Panc1 (cell line): ENCODE data around the gene ACSL6. TPM values are rescaled to one million over a fixed set of nuclear protein-coding genes. Genes with fewer than 3 reads are reported as not detected.

Experiments
- ATAC-seq: fragments of 200-7000 bp; cut with Tn5 transposase; 2 replicates; pipeline ENCODE4 v1.9.1; 2020; ENCODE audit warnings: mild to moderate bottlenecking, moderate library complexity
- BruUV-seq: library from RNA; stranded (reverse); fragments of 400-500 nt; replicated peaks from 2 replicates; lab custom pipeline; 2021; lab: Mats Ljungman, UMichigan
- CTCF ChIA-PET: fragments of 300-600 bp; sonication (Branson Sonifier 250); formaldehyde crosslinking; loops from one replicate; lab custom pipeline; 2022; ENCODE audit warnings: antibody characterized with exemption; lab: Charles Lee
- POLR2A ChIA-PET: fragments of 300-600 bp; sonication (Branson Sonifier 250); formaldehyde crosslinking; loops from one replicate; lab custom pipeline; 2022; ENCODE audit warnings: antibody characterized with exemption; lab: Charles Lee
- DNase-seq: peaks from one replicate; pipeline ENCODE4 v3.0.0-alpha.2; 2010; ENCODE audit warnings: low read depth, low spot score
- H3K27ac ChIP-seq: 2 replicates; pipeline ENCODE4 v1.5.1; 2011; ENCODE audit warnings: mild to moderate bottlenecking, low read length, inconsistent platforms
- H3K27me3 ChIP-seq: fragments of 200-500 bp; sonication (Bioruptor generic); 2 replicates; pipeline ENCODE4 v1.6.0; 2014; ENCODE audit warnings: low read length, inconsistent platforms; ENCODE audit not compliant: control insufficient read depth, insufficient read depth
- H3K36me3 ChIP-seq: fragments of 200-500 bp; sonication (Bioruptor generic); 2 replicates; pipeline ENCODE4 v1.5.1; 2014; ENCODE audit warnings: inconsistent platforms, mild to moderate bottlenecking, low read length, moderate library complexity; ENCODE audit not compliant: control insufficient read depth, insufficient read depth
- H3K4me1 ChIP-seq: 2 replicates; pipeline ENCODE4 v1.5.1; 2011; ENCODE audit warnings: inconsistent platforms, mild to moderate bottlenecking, low read length, moderate library complexity; ENCODE audit not compliant: control insufficient read depth, insufficient read depth
- H3K4me3 ChIP-seq, 2 experiments: 2 replicates each; pipeline ENCODE4 v1.5.1; 2011 to 2012; ENCODE audit warnings: low read depth in 2 of 2, low read length in 2 of 2, mild to moderate bottlenecking in 2 of 2, inconsistent platforms in 1 of 2, moderate library complexity in 1 of 2
- H3K9me3 ChIP-seq: fragments of 200-500 bp; sonication (Bioruptor generic); 2 replicates; pipeline ENCODE4 v1.5.1; 2014; ENCODE audit warnings: low read depth, mild to moderate bottlenecking, inconsistent platforms, low read length, moderate library complexity; ENCODE audit not compliant: control insufficient read depth, insufficient read depth
- POLR2AphosphoS5 ChIP-seq: IDR thresholded peaks from 2 replicates; pipeline ENCODE4 v1.6.1; 2012; ENCODE audit warnings: mild to moderate bottlenecking, low read depth, low read length, moderate library complexity
- SIN3A ChIP-seq: IDR thresholded peaks from 2 replicates; pipeline ENCODE4 v1.6.1; 2012; ENCODE audit warnings: low read depth, mild to moderate bottlenecking, low read length, moderate library complexity, borderline replicate concordance; ENCODE audit not compliant: insufficient read depth
- TCF7L2 ChIP-seq: IDR thresholded peaks from 2 replicates; pipeline ENCODE4 v1.6.1; 2011; ENCODE audit warnings: mild to moderate bottlenecking, low read depth, low read length, inconsistent platforms
- in situ Hi-C: cut with HindIII; loops from 2 replicates; pipeline ENCODE4 v1.10.0; 2016; ENCODE audit warnings: low sequenced_read_pairs, low pct_unique_long_range_greater_than_20kb
- intact Hi-C: fragments of 100-400 bp; cut with micrococcal nuclease; formaldehyde crosslinking; loops from one replicate; pipeline ENCODE4 v1.10.0; 2022; ENCODE audit not compliant: unreplicated experiment
- total RNA-seq: library from RNA; stranded (reverse); gene quantifications from one replicate; pipeline ENCODE4 v1.2.1, GENCODE V29; 2021; ENCODE audit not compliant: unreplicated experiment
- TF ChIP-seq, protein P1 (sequence below), 2 experiments: IDR thresholded peaks; 2 replicates each; pipeline ENCODE4 v1.6.1; 2011 to 2012; ENCODE audit warnings: low read depth in 2 of 2, control low read depth in 1 of 2, low read length in 1 of 2, mild to moderate bottlenecking in 1 of 2, moderate library complexity in 1 of 2; ENCODE audit not compliant: insufficient read depth in 1 of 2
- TF ChIP-seq, protein P2 (sequence below): fragments of 450-650 bp; IDR thresholded peaks from 2 replicates; pipeline ENCODE4 v1.5.1; 2017; ENCODE audit warnings: mild to moderate bottlenecking

The ACSL6 gene
- total RNA-seq, 1 experiment from 2014 or later, result 0.18 TPM

DNA sequence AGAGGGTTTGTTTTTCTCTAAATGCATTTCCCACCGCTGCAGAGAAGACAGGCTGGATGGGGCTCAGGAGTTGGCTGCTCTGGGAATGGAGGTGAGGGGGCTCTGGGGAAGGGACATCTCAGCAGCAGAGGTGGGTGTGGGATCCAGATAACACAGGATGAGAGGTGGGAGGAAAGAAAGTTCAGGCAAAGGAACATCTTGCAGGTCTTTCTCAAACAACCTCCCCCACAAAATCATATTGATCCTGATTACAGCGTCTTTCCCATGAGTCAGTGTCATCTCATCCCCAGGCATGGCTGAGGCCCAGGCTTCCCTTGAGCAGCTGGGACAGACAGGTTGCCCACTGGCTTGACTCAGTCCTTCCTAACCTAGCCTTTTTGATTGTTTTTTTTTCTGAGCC is 11.3 kb upstream of the ACSL6 start:
- Histone ChIP-seq H3K4me1 (no peaks in the 10 kb centered on the region), H3K27ac (no peak overlapping the region), H3K4me3 (no peak overlapping the region), H3K9me3 (no peaks in the 10 kb centered on the region), H3K27me3 (peaks cover 3% of the 10 kb centered on the region), H3K36me3 (no peaks in the 10 kb centered on the region)
- ATAC-seq, result no peak
- intact Hi-C loops, result no loop called here
- POLR2A ChIA-PET, result no interaction called here
- no TSS peak for BruUV-seq
- TF ChIP-seq, protein P1, sequence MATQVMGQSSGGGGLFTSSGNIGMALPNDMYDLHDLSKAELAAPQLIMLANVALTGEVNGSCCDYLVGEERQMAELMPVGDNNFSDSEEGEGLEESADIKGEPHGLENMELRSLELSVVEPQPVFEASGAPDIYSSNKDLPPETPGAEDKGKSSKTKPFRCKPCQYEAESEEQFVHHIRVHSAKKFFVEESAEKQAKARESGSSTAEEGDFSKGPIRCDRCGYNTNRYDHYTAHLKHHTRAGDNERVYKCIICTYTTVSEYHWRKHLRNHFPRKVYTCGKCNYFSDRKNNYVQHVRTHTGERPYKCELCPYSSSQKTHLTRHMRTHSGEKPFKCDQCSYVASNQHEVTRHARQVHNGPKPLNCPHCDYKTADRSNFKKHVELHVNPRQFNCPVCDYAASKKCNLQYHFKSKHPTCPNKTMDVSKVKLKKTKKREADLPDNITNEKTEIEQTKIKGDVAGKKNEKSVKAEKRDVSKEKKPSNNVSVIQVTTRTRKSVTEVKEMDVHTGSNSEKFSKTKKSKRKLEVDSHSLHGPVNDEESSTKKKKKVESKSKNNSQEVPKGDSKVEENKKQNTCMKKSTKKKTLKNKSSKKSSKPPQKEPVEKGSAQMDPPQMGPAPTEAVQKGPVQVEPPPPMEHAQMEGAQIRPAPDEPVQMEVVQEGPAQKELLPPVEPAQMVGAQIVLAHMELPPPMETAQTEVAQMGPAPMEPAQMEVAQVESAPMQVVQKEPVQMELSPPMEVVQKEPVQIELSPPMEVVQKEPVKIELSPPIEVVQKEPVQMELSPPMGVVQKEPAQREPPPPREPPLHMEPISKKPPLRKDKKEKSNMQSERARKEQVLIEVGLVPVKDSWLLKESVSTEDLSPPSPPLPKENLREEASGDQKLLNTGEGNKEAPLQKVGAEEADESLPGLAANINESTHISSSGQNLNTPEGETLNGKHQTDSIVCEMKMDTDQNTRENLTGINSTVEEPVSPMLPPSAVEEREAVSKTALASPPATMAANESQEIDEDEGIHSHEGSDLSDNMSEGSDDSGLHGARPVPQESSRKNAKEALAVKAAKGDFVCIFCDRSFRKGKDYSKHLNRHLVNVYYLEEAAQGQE (IDR thresholded peaks at IDR 0.05; ENCODE audit: insufficient read depth in 1 of 2, low read depth in 2 of 2, low read length in 1 of 2), result no peak
- no peak for TF ChIP-seq SIN3A
- TF ChIP-seq POLR2AphosphoS5, result no peak
- TF ChIP-seq TCF7L2, result no peak
- TF ChIP-seq, protein P2, sequence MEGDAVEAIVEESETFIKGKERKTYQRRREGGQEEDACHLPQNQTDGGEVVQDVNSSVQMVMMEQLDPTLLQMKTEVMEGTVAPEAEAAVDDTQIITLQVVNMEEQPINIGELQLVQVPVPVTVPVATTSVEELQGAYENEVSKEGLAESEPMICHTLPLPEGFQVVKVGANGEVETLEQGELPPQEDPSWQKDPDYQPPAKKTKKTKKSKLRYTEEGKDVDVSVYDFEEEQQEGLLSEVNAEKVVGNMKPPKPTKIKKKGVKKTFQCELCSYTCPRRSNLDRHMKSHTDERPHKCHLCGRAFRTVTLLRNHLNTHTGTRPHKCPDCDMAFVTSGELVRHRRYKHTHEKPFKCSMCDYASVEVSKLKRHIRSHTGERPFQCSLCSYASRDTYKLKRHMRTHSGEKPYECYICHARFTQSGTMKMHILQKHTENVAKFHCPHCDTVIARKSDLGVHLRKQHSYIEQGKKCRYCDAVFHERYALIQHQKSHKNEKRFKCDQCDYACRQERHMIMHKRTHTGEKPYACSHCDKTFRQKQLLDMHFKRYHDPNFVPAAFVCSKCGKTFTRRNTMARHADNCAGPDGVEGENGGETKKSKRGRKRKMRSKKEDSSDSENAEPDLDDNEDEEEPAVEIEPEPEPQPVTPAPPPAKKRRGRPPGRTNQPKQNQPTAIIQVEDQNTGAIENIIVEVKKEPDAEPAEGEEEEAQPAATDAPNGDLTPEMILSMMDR, result no peak
- CTCF ChIA-PET, result no interaction called here
- in situ Hi-C loops, result no loop called here
- DNase-seq, result no peak

DNA sequence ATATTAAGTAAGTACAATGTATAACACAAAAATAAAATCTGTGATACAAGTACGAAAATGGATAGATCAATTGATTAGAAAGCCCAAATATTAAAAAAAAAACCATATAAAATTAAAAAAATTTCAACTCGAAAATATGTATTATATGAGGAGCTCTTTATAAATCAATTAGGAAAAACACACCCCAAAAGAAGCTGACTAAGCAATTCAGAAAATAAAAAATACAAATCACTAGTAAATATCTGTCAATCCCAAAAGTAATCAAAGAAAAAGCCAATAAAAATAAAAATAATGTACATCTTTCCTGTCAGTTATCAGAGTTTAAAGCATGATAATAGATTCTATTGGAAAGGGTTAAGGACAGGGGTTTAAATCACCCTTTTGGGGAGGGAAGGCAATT is 10.2 kb upstream of the ACSL6 start:
- ATAC-seq, result no peak
- no peak overlapping the region for H3K27ac ChIP-seq
- ChIA-PET CTCF (no interaction called here), POLR2A (no interaction called here)
- H3K27me3 ChIP-seq, result peaks cover 11% of the 10 kb centered on the region
- no peak overlapping the region for H3K4me3 ChIP-seq
- H3K9me3 ChIP-seq, result no peaks in the 10 kb centered on the region
- in situ Hi-C loops, result no loop called here
- BruUV-seq, result no TSS peak
- intact Hi-C loops, result no loop called here
- no peak for DNase-seq
- TF ChIP-seq, protein P1 (IDR thresholded peaks at IDR 0.05; ENCODE audit: insufficient read depth in 1 of 2, low read depth in 2 of 2, low read length in 1 of 2), result no peak
- TF ChIP-seq, protein P2, result no peak
- TF ChIP-seq SIN3A (no peak), POLR2AphosphoS5 (no peak), TCF7L2 (no peak)
- no peaks in the 10 kb centered on the region for H3K4me1 ChIP-seq
- no peaks in the 10 kb centered on the region for H3K36me3 ChIP-seq
